ENCODE data around the gene TMEM255B.

DNA sequence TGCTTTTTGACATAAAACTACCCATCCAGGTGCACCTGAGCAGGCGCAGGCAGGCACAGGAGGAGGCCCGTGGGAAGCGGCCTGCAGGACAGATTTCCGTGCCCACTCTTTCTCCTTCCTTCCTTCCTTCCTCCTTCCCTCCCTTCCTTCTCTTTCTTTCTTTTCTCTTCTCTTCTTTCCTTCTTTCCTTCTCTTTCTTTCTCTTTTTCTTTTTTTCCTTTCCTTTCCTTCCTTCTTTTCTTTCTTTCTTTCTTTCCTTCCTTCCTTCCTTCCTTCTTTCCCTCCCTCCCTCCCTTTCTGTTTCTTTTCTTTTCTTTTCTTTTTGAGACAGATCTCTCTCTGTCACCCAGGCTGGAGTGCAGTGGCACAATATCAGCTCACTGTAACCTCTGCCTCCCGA, 21.2 kb upstream of the TMEM255B start:
- TF ChIP-seq, protein P1, sequence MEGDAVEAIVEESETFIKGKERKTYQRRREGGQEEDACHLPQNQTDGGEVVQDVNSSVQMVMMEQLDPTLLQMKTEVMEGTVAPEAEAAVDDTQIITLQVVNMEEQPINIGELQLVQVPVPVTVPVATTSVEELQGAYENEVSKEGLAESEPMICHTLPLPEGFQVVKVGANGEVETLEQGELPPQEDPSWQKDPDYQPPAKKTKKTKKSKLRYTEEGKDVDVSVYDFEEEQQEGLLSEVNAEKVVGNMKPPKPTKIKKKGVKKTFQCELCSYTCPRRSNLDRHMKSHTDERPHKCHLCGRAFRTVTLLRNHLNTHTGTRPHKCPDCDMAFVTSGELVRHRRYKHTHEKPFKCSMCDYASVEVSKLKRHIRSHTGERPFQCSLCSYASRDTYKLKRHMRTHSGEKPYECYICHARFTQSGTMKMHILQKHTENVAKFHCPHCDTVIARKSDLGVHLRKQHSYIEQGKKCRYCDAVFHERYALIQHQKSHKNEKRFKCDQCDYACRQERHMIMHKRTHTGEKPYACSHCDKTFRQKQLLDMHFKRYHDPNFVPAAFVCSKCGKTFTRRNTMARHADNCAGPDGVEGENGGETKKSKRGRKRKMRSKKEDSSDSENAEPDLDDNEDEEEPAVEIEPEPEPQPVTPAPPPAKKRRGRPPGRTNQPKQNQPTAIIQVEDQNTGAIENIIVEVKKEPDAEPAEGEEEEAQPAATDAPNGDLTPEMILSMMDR (IDR thresholded peaks at IDR 0.05) = no peak
- TF ChIP-seq POLR2AphosphoS5 (IDR thresholded peaks at IDR 0.05) = no peak

Measured in prostate gland (tissue), 2 donors.